GM15510 (cell line): Measurements from ENCODE around the gene COMP.

ENCODE experiments used
- POLR2A ChIP-seq: IDR thresholded peaks from 3 replicates; pipeline ENCODE4 v1.6.1; 2011; ENCODE audit warnings: borderline replicate concordance; ENCODE audit not compliant: insufficient read length; ENCODE audit errors: extremely low read depth

The COMP gene

GRCh38 chr19:18790566-18791314 lies at the start of gene COMP:
TSS of gene COMP (minus strand) at chr19:18791305. CDS start at chr19:18791269, 36 bp downstream.
- no peak for TF ChIP-seq POLR2A

DNA sequence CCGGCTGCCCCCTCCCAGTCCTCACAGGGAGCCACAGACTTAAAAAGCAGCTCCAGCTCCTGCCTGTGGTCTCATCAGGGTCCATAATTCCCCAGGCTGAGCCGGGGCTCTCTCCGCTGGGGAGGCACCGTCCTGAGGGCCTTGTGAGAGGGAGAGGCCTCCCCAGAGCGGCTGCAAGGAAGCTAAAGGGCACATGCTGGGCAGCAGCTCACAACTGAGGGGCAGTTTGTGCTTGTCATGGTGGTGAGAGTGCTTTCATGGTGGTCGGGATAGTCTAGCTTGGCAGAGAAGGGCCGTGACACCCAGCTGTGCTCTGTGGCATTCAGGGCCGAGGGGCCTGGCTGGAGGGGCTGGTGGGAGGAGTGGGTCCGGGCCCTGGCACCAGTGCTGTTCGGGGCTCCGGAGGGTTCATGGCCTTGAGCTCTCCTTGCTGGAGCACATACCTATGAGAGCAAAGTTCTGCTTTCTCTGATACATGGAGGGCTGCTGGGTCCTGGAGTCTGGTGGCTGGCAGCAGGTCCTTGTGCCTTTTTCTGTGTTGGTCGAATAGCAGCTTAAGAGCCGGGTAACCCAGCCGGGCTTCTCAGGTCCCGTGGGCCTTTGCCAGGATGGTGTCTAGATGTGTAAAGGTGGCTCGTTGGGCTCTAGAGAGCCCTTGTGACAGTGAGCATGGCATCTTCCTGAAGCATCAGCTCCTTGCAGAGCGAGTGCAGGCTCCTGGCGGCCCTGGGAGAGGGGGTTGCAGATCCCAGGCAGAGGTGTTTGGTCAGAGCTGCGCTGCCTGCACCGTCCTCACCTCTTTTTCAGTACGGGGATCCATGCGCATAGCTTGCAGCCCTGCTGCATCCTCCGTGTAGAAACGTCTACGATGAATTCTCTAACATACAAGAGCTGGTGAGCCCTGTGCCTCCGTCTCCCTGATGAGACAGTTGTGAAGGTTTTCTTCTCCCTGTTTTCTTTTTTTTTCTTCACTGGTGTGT lies 49.5 kb upstream of the COMP start:
- no peak for TF ChIP-seq POLR2A

GRCh38 chr19:18839465-18840287 lies 48.6 kb upstream of the COMP start:
- no peak for TF ChIP-seq POLR2A

DNA sequence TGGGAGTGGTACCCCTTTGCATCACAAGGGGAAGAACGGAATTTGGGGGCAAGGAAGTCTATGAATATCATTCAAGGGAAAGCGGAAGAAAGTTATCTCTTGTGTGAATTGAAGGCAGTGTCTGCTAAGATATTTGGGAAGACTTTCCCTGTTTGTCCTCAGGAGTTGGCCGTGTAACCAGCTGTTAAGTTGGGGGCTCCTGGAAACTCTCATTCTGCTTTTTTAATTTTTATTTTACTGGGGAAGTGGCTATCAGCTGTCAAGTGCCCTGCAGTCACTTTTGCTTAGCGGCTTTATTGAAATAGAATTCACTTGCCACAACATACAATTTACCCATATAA lies 43.5 kb upstream of the COMP start:
- no peak for TF ChIP-seq POLR2A

- no peak for TF ChIP-seq POLR2A
Observed at GRCh38 chr19:18833849-18834643, 42.9 kb upstream of the COMP start.

DNA sequence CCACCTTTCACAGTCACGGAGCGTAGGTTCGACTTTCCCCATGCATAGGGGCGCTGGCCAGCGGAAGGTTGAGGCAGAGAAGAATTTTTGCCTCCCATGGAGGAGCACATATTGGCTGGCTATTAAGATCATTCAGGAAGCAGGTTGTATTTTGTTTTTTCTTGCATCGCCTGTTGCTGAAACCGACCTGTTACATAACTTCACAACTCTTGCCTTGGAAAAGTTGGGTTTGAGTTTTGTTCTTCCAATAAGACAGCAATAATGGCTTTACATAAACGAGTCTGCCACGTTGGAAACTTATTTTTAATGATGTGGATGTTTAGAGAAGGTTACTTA lies 42.0 kb upstream of the COMP start:
- no peak for TF ChIP-seq POLR2A

GRCh38 chr19:18832306-18833140 lies 41.4 kb upstream of the COMP start:
- no peak for TF ChIP-seq POLR2A

- peak; percentile 98 for TF ChIP-seq POLR2A
Observed at GRCh38 chr19:18831524-18832305, 40.6 kb upstream of the COMP start, which contains the start of gene UPF1. TSS of gene UPF1 (plus strand) at chr19:18831959. CDS start at chr19:18832210, 251 bp downstream.

DNA sequence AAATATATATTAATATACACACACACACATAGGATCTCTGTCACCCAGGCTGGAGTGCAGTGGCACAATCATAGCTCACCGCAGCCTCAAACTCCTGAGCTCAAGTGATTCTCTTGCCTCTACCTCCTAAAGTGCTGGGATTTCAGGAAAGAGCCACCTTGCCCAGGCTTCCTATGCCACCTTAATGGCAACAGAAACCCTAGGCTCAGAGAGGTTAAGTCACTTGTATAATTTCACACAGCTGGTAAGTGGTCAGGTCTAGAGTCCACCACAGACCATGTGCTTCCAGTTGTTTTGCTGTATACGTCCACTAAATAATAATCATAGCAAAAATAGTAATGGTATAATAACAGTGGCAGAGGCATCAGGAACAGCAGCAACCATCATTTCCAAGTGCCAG lies 39.4 kb upstream of the COMP start:
- TF ChIP-seq POLR2A = no peak

DNA sequence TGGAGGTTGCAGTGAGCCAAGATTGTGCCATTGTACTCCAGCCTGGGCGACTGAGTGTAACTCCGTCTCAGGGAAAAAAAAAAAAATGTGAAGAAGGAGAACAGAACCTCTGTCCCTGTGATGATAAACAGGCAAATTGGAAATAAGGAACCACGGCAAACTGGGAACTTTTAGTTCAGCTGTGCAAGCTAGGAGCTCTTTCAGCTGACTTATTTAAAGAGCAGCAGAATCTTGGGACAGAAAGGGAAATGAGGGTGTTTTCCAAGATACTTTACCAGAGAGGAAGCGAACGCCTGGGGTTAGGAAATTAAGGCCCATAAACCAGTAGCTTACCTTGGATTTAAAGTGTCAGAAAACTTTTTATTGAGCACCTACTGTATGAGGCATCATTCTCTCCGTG lies 37.7 kb upstream of the COMP start:
- TF ChIP-seq POLR2A = no peak

DNA sequence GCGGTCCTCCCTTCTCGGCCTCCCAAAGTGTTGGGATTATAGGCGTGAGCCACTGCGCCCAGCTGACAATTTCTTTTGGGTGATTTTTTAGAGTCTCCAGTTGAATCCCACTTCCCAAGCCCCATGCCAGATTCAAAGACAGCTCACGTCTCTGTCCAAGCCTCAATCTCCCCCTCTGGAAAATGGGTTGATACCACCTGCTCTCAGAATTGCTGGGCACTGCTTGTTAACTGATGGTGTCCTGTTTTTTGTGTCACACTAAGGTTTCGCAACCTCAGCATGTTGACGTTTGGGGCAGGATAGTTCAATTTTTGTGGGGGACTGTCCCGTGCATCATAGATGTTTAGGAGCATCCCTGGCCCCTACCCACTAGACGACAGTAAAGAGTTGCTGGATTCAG lies 26.5 kb upstream of the COMP start:
- no peak for TF ChIP-seq POLR2A

- no peak for TF ChIP-seq POLR2A
Observed at GRCh38 chr19:18815673-18816072, 24.6 kb upstream of the COMP start.
